Upper lobe of left lung (tissue), 4 donors: ENCODE data around the gene SDC3.

ENCODE experiments used
- EP300 ChIP-seq, 4 donors: sonication (generic); formaldehyde crosslinking; IDR thresholded peaks; one replicate each; pipeline ENCODE4 v1.5.1; 2017; ENCODE audit warnings: antibody characterized with exemption in 4 of 4, control low read depth in 2 of 4
- POLR2A ChIP-seq, 4 donors: fragments of 450-650 bp; IDR thresholded peaks; one replicate each; pipeline ENCODE4 v1.5.1; 2016 to 2017; ENCODE audit warnings: antibody characterized with exemption in 4 of 4, mild to moderate bottlenecking in 2 of 4
- POLR2AphosphoS5 ChIP-seq, 2 donors: sonication (generic); formaldehyde crosslinking; IDR thresholded peaks; one replicate each; pipeline ENCODE4 v1.5.1; 2017; ENCODE audit warnings: antibody characterized with exemption in 2 of 2
- TF ChIP-seq, protein P1 (sequence below), 6 experiments: fragments of 450-650 bp in 4 of 6; fragments of 200-600 bp in 2 of 6; sonication (generic) in 2 of 6; IDR thresholded peaks; one replicate each; pipeline ENCODE4 v1.5.1; 2016 to 2019; ENCODE audit warnings: antibody characterized with exemption in 6 of 6

DNA sequence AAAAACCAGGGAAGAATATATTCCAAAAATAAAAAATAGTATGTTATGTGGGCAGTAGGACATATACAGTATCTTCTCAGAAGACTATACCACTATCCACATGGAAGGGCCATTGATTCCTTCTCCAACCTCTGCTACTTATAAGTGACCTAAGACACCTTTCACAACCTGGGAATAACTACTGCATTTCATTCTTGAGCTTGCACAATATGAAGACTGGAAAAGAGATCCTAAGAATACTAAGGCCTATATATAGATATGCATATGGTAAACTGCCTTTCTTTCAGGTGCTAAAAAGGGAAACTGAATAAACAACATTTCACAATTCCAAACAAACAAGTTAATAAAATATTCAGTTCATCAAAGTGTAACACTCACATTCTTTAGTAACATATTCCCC, 32.0 kb upstream of the SDC3 start:
- no peak for TF ChIP-seq POLR2AphosphoS5 (IDR thresholded peaks at IDR 0.05)
- TF ChIP-seq, protein P1, sequence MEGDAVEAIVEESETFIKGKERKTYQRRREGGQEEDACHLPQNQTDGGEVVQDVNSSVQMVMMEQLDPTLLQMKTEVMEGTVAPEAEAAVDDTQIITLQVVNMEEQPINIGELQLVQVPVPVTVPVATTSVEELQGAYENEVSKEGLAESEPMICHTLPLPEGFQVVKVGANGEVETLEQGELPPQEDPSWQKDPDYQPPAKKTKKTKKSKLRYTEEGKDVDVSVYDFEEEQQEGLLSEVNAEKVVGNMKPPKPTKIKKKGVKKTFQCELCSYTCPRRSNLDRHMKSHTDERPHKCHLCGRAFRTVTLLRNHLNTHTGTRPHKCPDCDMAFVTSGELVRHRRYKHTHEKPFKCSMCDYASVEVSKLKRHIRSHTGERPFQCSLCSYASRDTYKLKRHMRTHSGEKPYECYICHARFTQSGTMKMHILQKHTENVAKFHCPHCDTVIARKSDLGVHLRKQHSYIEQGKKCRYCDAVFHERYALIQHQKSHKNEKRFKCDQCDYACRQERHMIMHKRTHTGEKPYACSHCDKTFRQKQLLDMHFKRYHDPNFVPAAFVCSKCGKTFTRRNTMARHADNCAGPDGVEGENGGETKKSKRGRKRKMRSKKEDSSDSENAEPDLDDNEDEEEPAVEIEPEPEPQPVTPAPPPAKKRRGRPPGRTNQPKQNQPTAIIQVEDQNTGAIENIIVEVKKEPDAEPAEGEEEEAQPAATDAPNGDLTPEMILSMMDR (IDR thresholded peaks at IDR 0.05), result no peak
- TF ChIP-seq POLR2A (IDR thresholded peaks at IDR 0.05), result no peak
- TF ChIP-seq EP300 (IDR thresholded peaks at IDR 0.05), result no peak
